Measurements from ENCODE around the gene MFRP.

DNA sequence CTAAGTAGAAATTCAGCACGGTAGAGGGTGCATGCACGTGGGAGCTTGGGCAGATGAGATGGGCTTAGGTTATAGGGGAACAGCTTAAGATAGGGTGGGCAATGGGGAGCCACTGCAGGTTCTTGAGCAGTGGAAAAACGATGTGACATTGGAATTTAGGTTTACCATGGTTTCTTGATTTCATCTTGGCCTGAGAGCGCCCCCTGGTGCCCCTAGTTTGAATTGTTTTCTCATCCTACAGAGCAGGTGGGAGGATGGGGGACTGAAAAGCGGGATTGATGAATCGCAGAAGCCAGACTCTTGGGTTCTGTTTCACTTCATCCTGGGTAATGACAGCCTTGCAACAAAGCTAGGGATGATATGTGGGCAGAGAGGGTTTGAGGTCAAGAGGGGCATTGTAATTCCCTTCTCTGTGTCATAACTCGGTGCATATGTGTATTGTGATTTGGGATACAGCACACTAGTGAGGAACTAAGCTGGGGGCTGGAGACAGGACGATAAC, 22.9 kb downstream of the MFRP start:
- TF ChIP-seq CTCF (IDR thresholded peaks at IDR 0.05) (peak; percentile 64 to 87 (median 84)), POLR2A (IDR thresholded peaks at IDR 0.05) (no peak)

All from testis (tissue), 2 donors.